Lung (tissue), 12 donors: ENCODE data around the gene PGM2. TPM values are rescaled to one million over a fixed set of nuclear protein-coding genes. Genes with fewer than 3 reads are reported as not detected.

Source experiments
- ATAC-seq: fragments of 200-7000 bp; cut with Tn5 transposase; one replicate; pipeline ENCODE4 v1.9.1; 2020; ENCODE audit warnings: moderate number of reproducible peaks; ENCODE audit not compliant: insufficient read depth, low FRiP score
- DNase-seq, 3 donors: peaks; one replicate each; pipeline ENCODE4 v3.0.0-alpha.2; 2013 to 2017
- H3K27ac ChIP-seq, 2 donors: one replicate each; pipeline ENCODE4 v1.5.1; 2013; ENCODE audit warnings: mild to moderate bottlenecking in 2 of 2, moderate library complexity in 2 of 2, control low read depth in 1 of 2, inconsistent platforms in 1 of 2, low read depth in 1 of 2, low read length in 1 of 2
- H3K27me3 ChIP-seq, 3 donors: one replicate each; pipeline ENCODE4 v1.5.1; 2013; ENCODE audit warnings: low read length in 2 of 3; ENCODE audit not compliant: control insufficient read depth in 3 of 3, insufficient read depth in 3 of 3
- H3K36me3 ChIP-seq, 4 donors: one replicate each; pipeline ENCODE4 v1.5.1; 2013; ENCODE audit warnings: low read length in 4 of 4, mild to moderate bottlenecking in 1 of 4, moderate library complexity in 1 of 4; ENCODE audit not compliant: control insufficient read depth in 4 of 4, insufficient read depth in 4 of 4
- H3K4me1 ChIP-seq, 5 donors: one replicate each; pipeline ENCODE4 v1.5.1; 2013; ENCODE audit warnings: low read length in 5 of 5, mild to moderate bottlenecking in 2 of 5, moderate library complexity in 1 of 5; ENCODE audit not compliant: control insufficient read depth in 5 of 5, insufficient read depth in 5 of 5
- H3K4me3 ChIP-seq: one replicate; pipeline ENCODE4 v1.5.1; 2013; ENCODE audit warnings: mild to moderate bottlenecking, control low read depth, moderate library complexity
- H3K9ac ChIP-seq, 2 donors: one replicate each; pipeline ENCODE4 v1.5.1; 2013; ENCODE audit warnings: low read length in 2 of 2, control low read depth in 1 of 2; ENCODE audit not compliant: insufficient read depth in 1 of 2
- H3K9me3 ChIP-seq, 4 donors: one replicate each; pipeline ENCODE4 v1.5.1; 2013; ENCODE audit warnings: low read length in 3 of 4, mild to moderate bottlenecking in 1 of 4, moderate library complexity in 1 of 4; ENCODE audit not compliant: control insufficient read depth in 4 of 4, insufficient read depth in 3 of 4
- WGBS, 2 donors: extraction: QIAGEN DNeasy Blood & Tissue Kit; methylation state at CpG; one replicate each; pipeline ENCODE4 v1.1.7; 2013; 5-methylcytosine and 5-hydroxymethylcytosine counted together
- polyA plus RNA-seq, 2 donors: library from polyadenylated mRNA; stranded (reverse); fragments of 200-250 nt; gene quantifications; one replicate each; pipeline ENCODE4 v1.2.1, GENCODE V29; 2013
- total RNA-seq, 2 donors: library from RNA; depleted of rRNA in 1 of 2; stranded (reverse); fragments of >200 nt in 1 of 2; gene quantifications; one replicate each; pipeline ENCODE4 v1.2.1, GENCODE V29; 2014 to 2021
- TF ChIP-seq, protein P1 (sequence below): IDR thresholded peaks from 2 replicates; pipeline ENCODE4 v1.5.1; 2012; ENCODE audit warnings: mild to moderate bottlenecking; ENCODE audit errors: control extremely low read depth, extremely low read depth
- donor health status: control.
- donor health status: control.
- donor health status: Bipolar disorder and iron deficiency.
- donor health status: healthy.
- donor health status: DM: yes; HTN: yes; CAD: no.

The PGM2 gene
- total and polyA plus RNA-seq, 4 donors: 4.8 to 28.9 (median 18.4) TPM

- WGBS, 2 donors: 72 to 78% methylated on average over 2 of the region's 2 CpGs
- TF ChIP-seq, protein P1, sequence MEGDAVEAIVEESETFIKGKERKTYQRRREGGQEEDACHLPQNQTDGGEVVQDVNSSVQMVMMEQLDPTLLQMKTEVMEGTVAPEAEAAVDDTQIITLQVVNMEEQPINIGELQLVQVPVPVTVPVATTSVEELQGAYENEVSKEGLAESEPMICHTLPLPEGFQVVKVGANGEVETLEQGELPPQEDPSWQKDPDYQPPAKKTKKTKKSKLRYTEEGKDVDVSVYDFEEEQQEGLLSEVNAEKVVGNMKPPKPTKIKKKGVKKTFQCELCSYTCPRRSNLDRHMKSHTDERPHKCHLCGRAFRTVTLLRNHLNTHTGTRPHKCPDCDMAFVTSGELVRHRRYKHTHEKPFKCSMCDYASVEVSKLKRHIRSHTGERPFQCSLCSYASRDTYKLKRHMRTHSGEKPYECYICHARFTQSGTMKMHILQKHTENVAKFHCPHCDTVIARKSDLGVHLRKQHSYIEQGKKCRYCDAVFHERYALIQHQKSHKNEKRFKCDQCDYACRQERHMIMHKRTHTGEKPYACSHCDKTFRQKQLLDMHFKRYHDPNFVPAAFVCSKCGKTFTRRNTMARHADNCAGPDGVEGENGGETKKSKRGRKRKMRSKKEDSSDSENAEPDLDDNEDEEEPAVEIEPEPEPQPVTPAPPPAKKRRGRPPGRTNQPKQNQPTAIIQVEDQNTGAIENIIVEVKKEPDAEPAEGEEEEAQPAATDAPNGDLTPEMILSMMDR: no peak
- no peak overlapping the region for H3K9ac ChIP-seq
- no peak overlapping the region for H3K27ac ChIP-seq
- peaks cover 0 to under 1% (median 0%) of the 10 kb centered on the region in 4 donors for H3K9me3 ChIP-seq
- no peak overlapping the region for H3K4me3 ChIP-seq
- H3K27me3 ChIP-seq: no peaks in the 10 kb centered on the region
- peaks cover 0 to 8% (median 0%) of the 10 kb centered on the region in 5 donors for H3K4me1 ChIP-seq
- no peak for DNase-seq
- H3K36me3 ChIP-seq: no peaks in the 10 kb centered on the region
- ATAC-seq: no peak
Measured at GRCh38 chr4:37797374-37797773, 29.1 kb upstream of the PGM2 start.

GRCh38 chr4:37797923-37798322 lies 28.6 kb upstream of the PGM2 start:
- 90 to 91% methylated on average over 2 of the region's 2 CpGs for WGBS, 2 donors

GRCh38 chr4:37798616-37799015 lies 27.9 kb upstream of the PGM2 start:
- H3K9me3 ChIP-seq: no peaks in the 10 kb centered on the region
- no peak for ATAC-seq
- DNase-seq: no peak
- TF ChIP-seq, protein P1: no peak
- H3K36me3 ChIP-seq: no peaks in the 10 kb centered on the region
- no peak overlapping the region for H3K27ac ChIP-seq
- H3K4me3 ChIP-seq: no peak overlapping the region
- no peaks in the 10 kb centered on the region for H3K27me3 ChIP-seq
- no peak overlapping the region for H3K9ac ChIP-seq
- H3K4me1 ChIP-seq: peaks cover 0 to 8% (median 0%) of the 10 kb centered on the region in 5 donors

More at GRCh38 chr4:37797923-37798322, 28.6 kb upstream of the PGM2 start:
- H3K27ac ChIP-seq: no peak overlapping the region
- TF ChIP-seq, protein P1: no peak
- no peak overlapping the region for H3K4me3 ChIP-seq
- H3K36me3 ChIP-seq: no peaks in the 10 kb centered on the region
- no peaks in the 10 kb centered on the region for H3K27me3 ChIP-seq
- H3K4me1 ChIP-seq: peaks cover 0 to 8% (median 0%) of the 10 kb centered on the region in 5 donors
- H3K9me3 ChIP-seq: no peaks in the 10 kb centered on the region
- no peak for DNase-seq
- H3K9ac ChIP-seq: no peak overlapping the region
- no peak for ATAC-seq

- Histone ChIP-seq H3K27me3 (no peaks in the 10 kb centered on the region), H3K27ac (no peak overlapping the region), H3K36me3 (no peaks in the 10 kb centered on the region), H3K9me3 (no peaks in the 10 kb centered on the region), H3K9ac (no peak overlapping the region), H3K4me3 (no peak overlapping the region), H3K4me1 (peaks cover 0 to 5% (median 0%) of the 10 kb centered on the region in 5 donors)
- TF ChIP-seq, protein P1: no peak
- DNase-seq (no peak), ATAC-seq (no peak)
- 46 to 55% methylated on average over 4 of the region's 4 CpGs for WGBS, 2 donors
Measured at GRCh38 chr4:37799941-37800554, 26.4 kb upstream of the PGM2 start.
